Activated CD8-positive, alpha-beta memory T cell treated with anti-CD3 and anti-CD28 coated beads for 4 hours (primary cell): ENCODE data around the gene CASQ2.

Experiments used
- DNase-seq, 2 donors: peaks; one replicate each; pipeline ENCODE4 v3.0.0-alpha.2; 2020; ENCODE audit warnings: low read depth in 2 of 2

The CASQ2 gene

DNA sequence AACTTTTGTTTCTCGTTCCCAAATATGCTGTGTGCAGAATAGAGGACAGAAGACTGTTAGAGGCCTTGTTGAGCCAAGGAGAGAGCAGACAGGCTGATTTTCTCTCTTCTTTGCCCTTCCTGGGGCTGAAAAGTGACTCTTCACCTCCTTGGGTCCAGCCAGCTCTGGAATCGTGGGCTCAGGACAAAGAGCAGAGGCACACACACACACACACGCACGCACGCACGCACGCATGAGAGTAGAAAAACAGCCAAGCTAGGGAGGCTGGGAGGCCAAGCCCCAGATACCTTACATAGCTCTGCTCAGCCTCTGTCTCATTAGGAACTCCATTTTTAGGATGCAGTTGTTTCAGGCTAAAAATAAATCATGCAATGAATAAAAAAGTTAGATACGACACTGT, at the start of gene CASQ2:
Gene CASQ2, minus strand, starts transcription at position 166 of the 400 bp plus-strand sequence. CDS start 173 bp downstream, outside the sequence.
- DNase-seq = no peak

DNA sequence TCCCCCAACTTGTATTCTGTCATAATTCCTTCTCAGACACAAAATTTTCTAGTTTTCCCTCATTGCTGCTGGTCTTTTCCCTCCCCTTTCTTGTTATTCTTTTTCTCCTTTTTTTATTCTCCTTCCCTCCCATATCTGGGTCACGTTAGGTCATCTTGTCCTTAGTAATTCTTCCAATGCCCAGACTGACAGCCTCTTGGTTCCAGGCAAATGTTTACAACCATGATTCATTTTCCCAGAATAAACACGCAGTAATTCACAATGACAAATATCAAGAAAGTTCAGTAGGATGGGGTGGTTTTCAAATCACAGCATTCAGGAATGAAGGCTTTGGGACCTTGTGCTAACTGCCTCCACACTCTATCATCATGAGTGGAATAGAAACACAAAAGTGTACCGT, 47.2 kb upstream of the CASQ2 start:
- no peak for DNase-seq

DNA sequence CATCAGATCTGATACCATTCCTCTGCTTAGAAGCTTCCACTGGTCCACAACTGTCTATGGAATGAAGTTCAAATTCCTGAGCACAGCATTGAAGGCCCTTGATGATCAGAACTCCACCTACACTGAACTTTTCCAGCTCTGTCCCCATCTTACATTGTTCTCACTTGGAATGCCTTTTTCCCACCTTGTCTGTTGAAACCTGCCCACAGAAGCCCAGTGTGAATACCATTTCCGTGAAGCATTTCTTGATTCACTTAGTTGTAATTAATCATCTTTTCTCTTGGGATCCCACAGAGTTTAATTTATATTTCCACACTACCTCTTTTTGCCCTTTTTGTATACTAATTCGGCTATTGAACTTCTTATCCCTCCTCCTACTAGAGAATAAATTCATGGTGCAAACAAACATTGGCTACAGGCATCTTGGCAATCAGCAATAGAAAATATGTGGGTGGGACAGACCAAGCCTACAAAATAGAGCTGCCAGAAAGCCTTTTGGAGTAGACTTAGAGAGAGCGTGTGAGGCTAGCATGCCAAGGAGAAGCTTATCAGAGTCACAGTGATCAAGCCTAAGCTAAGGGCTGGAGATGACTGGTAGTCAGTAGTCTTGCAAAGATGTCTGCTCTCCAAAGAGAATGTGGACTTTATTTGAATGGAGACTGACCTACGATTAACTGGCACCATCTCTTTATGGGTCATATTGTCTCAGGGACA, 46.3 kb upstream of the CASQ2 start:
- DNase-seq = no peak

DNA sequence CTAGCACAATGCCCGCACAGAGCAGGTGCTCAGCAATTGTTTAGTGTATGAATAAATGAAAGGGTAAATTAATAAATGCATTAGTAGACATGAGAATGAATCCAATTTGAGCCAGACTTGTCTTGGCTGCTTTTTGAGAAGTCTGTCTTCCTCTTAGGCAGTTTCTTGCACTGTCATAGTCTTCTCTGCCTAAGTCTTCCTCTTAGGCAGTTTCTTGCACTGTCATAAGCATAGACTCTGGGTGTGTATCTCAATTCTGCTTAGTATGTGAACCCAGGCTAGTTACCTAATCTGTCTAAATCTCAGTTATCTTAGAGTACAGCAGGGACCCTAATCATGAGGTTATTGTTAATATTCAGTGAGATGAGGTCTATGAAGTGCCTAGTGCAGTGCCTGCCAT, 45.2 kb upstream of the CASQ2 start:
- no peak for DNase-seq

DNA sequence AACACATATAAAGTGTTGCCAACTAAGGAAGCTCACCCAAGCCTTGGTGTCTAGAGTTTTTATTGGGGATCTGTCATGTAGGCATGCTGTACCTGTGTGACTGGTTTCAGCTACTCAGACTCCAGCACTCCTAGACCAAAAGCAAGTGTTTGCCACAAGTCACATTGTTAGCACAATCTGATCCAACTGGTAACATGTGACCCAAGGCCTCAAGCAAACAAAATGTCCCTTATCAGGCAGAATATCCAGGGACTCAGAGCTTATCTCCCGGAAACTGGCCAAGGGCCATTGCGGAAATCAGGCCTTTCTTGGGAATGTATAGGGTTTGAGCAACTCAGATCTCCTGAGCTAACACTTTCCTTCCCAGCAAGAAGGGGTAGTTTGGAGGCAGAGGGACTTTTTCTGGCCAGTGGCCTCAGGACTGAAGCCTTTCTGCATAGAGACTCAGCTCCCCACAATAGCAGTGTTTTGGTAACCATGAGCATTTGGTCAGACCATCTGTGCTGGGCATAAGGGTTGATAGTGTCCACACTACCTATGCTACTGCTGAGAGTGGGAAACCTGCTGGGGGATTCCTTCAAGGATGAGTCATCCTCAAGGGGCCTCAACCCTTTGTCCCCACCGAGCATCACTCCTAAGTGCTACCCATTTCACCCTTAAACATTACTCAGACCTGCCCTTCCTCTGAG, 42.8 kb upstream of the CASQ2 start:
- no peak for DNase-seq

DNA sequence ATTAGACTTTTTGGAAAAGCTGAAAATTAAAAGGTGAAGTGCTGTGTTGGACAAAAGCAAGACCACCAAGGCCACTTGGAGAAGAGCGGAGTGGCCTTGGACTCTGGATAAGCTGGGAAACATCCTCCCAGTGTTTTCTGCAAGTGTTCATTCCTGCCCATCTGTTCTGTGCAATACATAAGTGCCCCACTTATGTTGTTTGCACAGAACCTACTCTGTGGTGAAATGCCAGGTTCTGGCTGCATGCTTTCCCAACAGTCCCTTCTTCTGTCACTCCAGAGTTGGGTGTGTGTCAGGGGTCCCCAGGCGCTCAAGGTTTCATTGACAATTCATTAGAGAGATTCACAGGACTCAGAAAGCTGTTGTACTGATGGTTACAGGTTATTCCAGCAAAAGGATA, 42.1 kb upstream of the CASQ2 start:
- DNase-seq = no peak

DNA sequence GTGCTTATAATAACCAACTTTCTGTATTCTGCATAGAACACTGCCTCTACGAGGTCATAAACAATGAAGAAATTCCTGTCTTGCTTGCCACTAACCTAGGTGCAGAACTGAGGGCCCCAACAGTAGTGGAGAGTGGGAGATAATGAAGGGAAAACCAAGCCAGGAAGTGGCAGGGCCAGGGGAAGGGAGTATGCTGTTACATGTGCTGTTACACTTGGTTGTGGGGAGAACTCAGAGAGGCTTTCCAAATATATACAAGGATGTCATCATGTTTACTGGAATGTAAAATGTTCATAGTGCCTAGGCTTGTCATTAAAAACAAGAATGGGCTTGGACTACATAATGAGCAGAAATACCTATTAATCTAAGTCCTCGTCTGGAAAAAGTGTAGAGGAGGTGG, 41.3 kb upstream of the CASQ2 start:
- no peak for DNase-seq

DNA sequence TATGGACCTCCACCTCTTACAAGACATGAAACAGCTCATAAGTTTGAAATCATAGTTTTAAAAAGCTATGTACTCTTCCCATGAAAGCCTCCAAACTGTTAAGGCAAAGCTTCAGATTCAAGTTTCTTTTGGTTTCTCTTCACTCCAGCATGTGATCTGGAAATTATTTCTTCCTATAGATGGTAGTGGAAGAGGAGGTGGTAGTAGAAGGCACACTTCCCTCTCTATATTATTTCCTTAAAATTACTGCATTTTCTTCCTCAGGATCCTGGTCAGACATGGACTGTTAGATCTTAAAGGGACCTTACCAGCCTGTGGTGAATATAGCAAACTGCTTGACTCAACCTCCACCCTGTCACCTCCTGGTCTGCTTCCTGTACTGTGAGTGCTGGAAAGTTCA, 40.6 kb upstream of the CASQ2 start:
- DNase-seq = no peak

GRCh38 chr1:115807723-115808122, 39.2 kb upstream of the CASQ2 start:
- DNase-seq = no peak

DNA sequence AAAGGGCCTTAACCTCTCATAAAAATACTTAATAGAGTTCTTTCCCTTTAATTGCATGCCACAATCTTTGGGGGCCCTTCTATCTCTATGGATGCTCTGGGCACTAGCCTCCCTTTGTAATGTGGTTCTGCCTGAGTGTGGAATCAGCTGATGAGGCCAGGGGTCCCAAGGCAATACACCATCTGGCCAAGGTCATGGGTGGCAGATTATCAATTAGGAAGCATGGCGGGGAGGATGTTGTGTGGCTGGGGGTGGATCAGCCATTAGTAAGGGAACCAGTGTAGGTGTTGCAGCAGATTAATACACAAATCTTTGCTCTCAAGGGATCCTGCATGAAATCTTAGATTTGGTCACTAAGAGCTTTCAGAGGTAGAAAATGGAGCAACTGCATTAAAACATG, 37.1 kb upstream of the CASQ2 start:
- DNase-seq = no peak

DNA sequence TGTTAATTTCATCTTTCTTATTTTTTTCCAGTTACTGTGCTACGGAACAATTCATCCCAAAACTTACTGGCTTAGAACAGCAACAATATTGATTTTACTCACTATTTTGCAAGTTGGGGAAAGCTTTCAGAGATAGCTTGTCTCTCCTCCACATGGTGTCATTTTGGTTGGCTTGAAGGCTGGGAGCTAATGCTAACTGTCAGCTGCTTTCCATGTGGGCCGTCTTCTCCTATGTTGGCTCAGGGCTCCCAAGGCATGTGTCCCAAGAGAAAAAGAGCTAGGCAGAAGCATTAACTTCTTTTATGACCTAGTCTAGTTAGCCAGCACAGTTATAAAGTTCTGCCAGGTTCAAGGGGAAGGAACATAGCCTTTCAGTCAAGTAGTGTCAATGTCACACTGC, 33.9 kb upstream of the CASQ2 start:
- DNase-seq = no peak

GRCh38 chr1:115797486-115797885, 29.0 kb upstream of the CASQ2 start:
- no peak for DNase-seq

DNA sequence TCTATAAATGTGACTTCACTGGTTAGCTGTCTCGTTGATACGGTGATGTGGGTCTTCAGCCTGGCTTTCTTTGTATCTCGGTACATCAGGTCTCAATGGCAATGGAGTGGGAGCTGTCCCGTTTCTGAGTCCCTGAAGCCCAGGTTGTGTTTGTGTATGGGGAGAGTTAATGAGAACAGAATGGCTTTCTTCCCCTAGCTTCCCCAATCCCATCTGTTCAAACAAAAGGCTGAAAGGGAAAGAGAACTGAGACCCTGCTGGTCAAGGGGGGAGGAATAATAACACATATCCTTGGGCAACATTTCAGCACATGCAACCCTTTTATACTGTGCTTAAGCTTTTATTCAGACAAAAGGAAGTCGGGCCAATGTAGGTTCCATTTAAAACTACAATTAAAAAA, 28.4 kb upstream of the CASQ2 start:
- DNase-seq = no peak

- no peak for DNase-seq
Measured at GRCh38 chr1:115796036-115796435, 27.5 kb upstream of the CASQ2 start.

DNA sequence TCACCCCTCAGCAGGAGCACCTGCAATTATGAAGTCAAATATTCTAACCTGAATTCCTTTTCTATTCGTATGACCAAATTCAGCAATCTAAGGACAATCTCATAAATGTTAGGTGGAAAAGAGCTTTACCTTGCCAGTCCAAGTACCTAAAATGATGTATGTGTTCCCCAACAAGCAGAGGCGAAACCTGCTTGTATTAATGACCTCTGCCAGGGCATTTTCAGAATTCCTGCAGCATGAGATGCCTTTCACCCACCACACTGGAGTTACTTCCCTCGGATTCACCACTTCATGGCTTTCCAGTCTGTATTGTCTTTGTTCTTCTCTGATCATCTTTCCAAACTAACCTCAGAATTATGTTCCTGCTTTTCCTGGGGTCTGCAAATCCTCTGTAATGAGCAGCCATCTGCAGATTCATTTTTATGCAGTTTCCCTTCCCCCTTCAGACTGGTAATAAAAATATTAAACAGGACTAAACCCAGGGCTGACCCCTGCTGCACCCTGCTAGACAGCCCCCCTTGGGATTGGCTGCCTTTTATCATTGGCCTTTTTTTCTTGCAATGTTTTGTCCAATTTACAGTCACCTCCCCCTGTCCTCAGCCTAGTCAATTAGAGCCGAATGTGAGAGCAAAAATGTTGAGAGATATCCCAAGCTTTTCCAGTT, 26.6 kb upstream of the CASQ2 start:
- no peak for DNase-seq

GRCh38 chr1:115793162-115793561, 24.6 kb upstream of the CASQ2 start:
- no peak for DNase-seq

GRCh38 chr1:115791816-115792215, 23.3 kb upstream of the CASQ2 start:
- no peak for DNase-seq

DNA sequence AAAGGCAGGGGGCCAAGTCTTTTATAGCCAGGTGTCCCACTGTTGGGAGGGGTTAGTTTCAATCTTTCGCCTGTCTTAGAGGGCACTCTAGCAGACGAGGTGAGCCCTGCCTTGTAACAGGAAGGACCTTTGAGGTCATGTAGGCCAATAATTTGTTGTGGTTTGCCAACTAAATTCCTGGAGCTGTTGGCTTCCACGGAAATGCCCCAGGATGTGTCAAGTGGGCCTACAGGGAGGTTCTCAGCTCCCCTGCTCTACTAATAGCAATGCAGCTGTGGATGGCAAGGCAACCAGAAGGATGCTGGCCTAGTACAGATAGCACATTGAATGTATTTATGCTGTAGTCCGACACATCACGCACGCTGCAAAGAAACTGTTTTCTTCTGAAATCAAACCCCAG, 22.3 kb upstream of the CASQ2 start:
- DNase-seq = no peak

GRCh38 chr1:115790356-115790755, 21.8 kb upstream of the CASQ2 start:
- no peak for DNase-seq

GRCh38 chr1:115783311-115783710, 14.8 kb upstream of the CASQ2 start:
- DNase-seq = no peak

GRCh38 chr1:115782571-115783281, 14.2 kb upstream of the CASQ2 start:
- DNase-seq = no peak

GRCh38 chr1:115781851-115782250, 13.3 kb upstream of the CASQ2 start:
- DNase-seq = no peak
